A673 (cell line): Measurements from ENCODE around the gene SPDYC. TPM values are rescaled to one million over a fixed set of nuclear protein-coding genes. Genes with fewer than 3 reads are reported as not detected.

Experiments used
- BruUV-seq: library from RNA; stranded (reverse); fragments of 400-500 nt; replicated peaks from 2 replicates; lab custom pipeline; 2021; lab: Mats Ljungman, UMichigan
- CTCF ChIA-PET: fragments of 300-600 bp; sonication (Branson Sonifier 250); formaldehyde crosslinking; loops from one replicate; lab custom pipeline; 2022; ENCODE audit warnings: antibody characterized with exemption; lab: Charles Lee
- POLR2A ChIA-PET: fragments of 300-600 bp; sonication (Branson Sonifier 250); formaldehyde crosslinking; loops from one replicate; lab custom pipeline; 2022; ENCODE audit warnings: antibody characterized with exemption; ENCODE audit not compliant: low non-redundant PET; lab: Charles Lee
- DNase-seq: peaks from one replicate; pipeline ENCODE4 v3.0.0-alpha.2; 2015; ENCODE audit warnings: low spot score
- H3K27ac ChIP-seq: fragments of 200-600 bp; sonication (generic); 2 replicates; pipeline ENCODE4 v1.5.1; 2016; ENCODE audit warnings: mixed run types, low read depth, mild to moderate bottlenecking, mixed read lengths, antibody characterized with exemption, low read length; ENCODE audit not compliant: poor library complexity, severe bottlenecking
- H3K27me3 ChIP-seq: fragments of 200-600 bp; sonication (generic); replicated peaks from 2 replicates; pipeline ENCODE4 v1.6.1; 2017; ENCODE audit warnings: mixed run types, low read depth, mild to moderate bottlenecking, mixed read lengths, antibody characterized with exemption, low read length; ENCODE audit not compliant: insufficient read depth, poor library complexity
- H3K36me3 ChIP-seq: fragments of 200-600 bp; sonication (generic); 2 replicates; pipeline ENCODE4 v1.6.1; 2016; ENCODE audit warnings: mixed run types, mild to moderate bottlenecking, mixed read lengths, antibody characterized with exemption, low read length; ENCODE audit not compliant: insufficient read depth, poor library complexity, severe bottlenecking
- H3K4me1 ChIP-seq: fragments of 200-600 bp; sonication (generic); 2 replicates; pipeline ENCODE4 v1.6.1; 2017; ENCODE audit warnings: mixed run types, mild to moderate bottlenecking, mixed read lengths, antibody characterized with exemption, low read length; ENCODE audit not compliant: insufficient read depth, poor library complexity, severe bottlenecking
- H3K4me3 ChIP-seq: fragments of 200-600 bp; sonication (generic); 2 replicates; pipeline ENCODE4 v1.5.1; 2016; ENCODE audit warnings: low read depth, mixed run types, mild to moderate bottlenecking, mixed read lengths, low read length; ENCODE audit not compliant: poor library complexity, severe bottlenecking
- H3K9me3 ChIP-seq: fragments of 200-600 bp; sonication (generic); 2 replicates; pipeline ENCODE4 v1.6.1; 2016; ENCODE audit warnings: mixed run types, low read depth, mild to moderate bottlenecking, mixed read lengths, antibody characterized with exemption, low read length; ENCODE audit not compliant: poor library complexity, severe bottlenecking
- CTCF ChIP-seq: fragments of 300-800, 200-600 bp; sonication (generic); conservative IDR thresholded peaks from 2 replicates; pipeline ENCODE4 v1.5.1; 2017; ENCODE audit warnings: low read depth, mild to moderate bottlenecking, antibody characterized with exemption, low read length, moderate library complexity, mixed read lengths
- EZH2 ChIP-seq: fragments of 200-600 bp; sonication (generic); IDR thresholded peaks from 2 replicates; pipeline ENCODE4 v1.6.1; 2017; ENCODE audit warnings: borderline replicate concordance, low read depth, mild to moderate bottlenecking, mixed read lengths, antibody characterized with exemption, low read length; ENCODE audit not compliant: poor library complexity, severe bottlenecking
- intact Hi-C: fragments of 100-400 bp; cut with micrococcal nuclease; formaldehyde crosslinking; loops from one replicate; pipeline ENCODE4 v1.10.0; 2022; ENCODE audit not compliant: unreplicated experiment
- total RNA-seq: library from RNA; stranded (reverse); gene quantifications from 2 replicates; pipeline ENCODE4 v1.2.3, GENCODE V29; 2021

Gene SPDYC
- total RNA-seq, 1 experiment from 2014 or later = not detected

- H3K27ac ChIP-seq = no peak overlapping the region
- TF ChIP-seq CTCF = peak; percentile 99
- TF ChIP-seq EZH2 = no peak
- no TSS peak for BruUV-seq
- peaks cover 9% of the 10 kb centered on the region for H3K36me3 ChIP-seq
- CTCF ChIA-PET = interaction anchor here (0.6 to 1.0 kb wide), 5 partner anchors 10 to 129 kb away, joined by 3 to 11 read pairs (median 4); partner anchors contain the start of gene DPF2
- no peaks in the 10 kb centered on the region for H3K9me3 ChIP-seq
- DNase-seq = peak; percentile 78
- no peaks in the 10 kb centered on the region for H3K27me3 ChIP-seq
- POLR2A ChIA-PET = no interaction called here
- no peak overlapping the region for H3K4me3 ChIP-seq
- intact Hi-C loops = loop anchor here (5.0 to 10.0 kb wide), 3 partner anchors 47 to 310 kb away; no protein-coding TSS in a partner anchor
- H3K4me1 ChIP-seq = no peaks in the 10 kb centered on the region
Observed at GRCh38 chr11:65204646-65205601, 34.9 kb downstream of the SPDYC start.

GRCh38 chr11:65205602-65205967 lies 35.6 kb downstream of the SPDYC start:
- no peak for TF ChIP-seq EZH2
- TF ChIP-seq CTCF = no peak
- BruUV-seq = no TSS peak
- Histone ChIP-seq H3K27ac (no peak overlapping the region), H3K36me3 (peaks cover 9% of the 10 kb centered on the region), H3K4me3 (no peak overlapping the region), H3K9me3 (no peaks in the 10 kb centered on the region), H3K4me1 (no peaks in the 10 kb centered on the region), H3K27me3 (no peaks in the 10 kb centered on the region)
- CTCF ChIA-PET = interaction anchor here (0.6 to 1.0 kb wide), 4 partner anchors 10 to 124 kb away, joined by 3 to 11 read pairs (median 6); no protein-coding TSS in a partner anchor
- intact Hi-C loops = loop anchor here (5.0 to 10.0 kb wide), 2 partner anchors 47 to 309 kb away; no protein-coding TSS in a partner anchor
- POLR2A ChIA-PET = no interaction called here
- DNase-seq = no peak

GRCh38 chr11:65206441-65206841 lies 36.4 kb downstream of the SPDYC start:
- Histone ChIP-seq H3K4me1 (no peaks in the 10 kb centered on the region), H3K36me3 (peaks cover 15% of the 10 kb centered on the region), H3K4me3 (no peak overlapping the region), H3K27ac (no peak overlapping the region), H3K9me3 (no peaks in the 10 kb centered on the region), H3K27me3 (no peaks in the 10 kb centered on the region)
- TF ChIP-seq CTCF (no peak), EZH2 (no peak)
- no TSS peak for BruUV-seq
- POLR2A ChIA-PET = no interaction called here
- CTCF ChIA-PET = no interaction called here
- intact Hi-C loops = loop anchor here (5.0 to 10.0 kb wide), 2 partner anchors 46 to 308 kb away; no protein-coding TSS in a partner anchor
- DNase-seq = no peak
